Neural progenitor cell (in vitro differentiated cells): ENCODE measurements around the gene PYCR2. TPM values are rescaled to one million over a fixed set of nuclear protein-coding genes. Genes with fewer than 3 reads are reported as not detected.
"Not testable (repeated sequence)": the region's sequence is repeated elsewhere in the genome, so short reads cannot be mapped to it uniquely, and the experiment has no call there.

Experiments
- DNase-seq: peaks from one replicate; pipeline ENCODE4 v3.0.0-alpha.2; 2016; ENCODE audit warnings: low spot score
- H2AFZ ChIP-seq: fragments of 200-600 bp; sonication (generic); replicated peaks from 2 replicates; pipeline ENCODE4 v1.6.1; 2016; ENCODE audit warnings: antibody characterized with exemption
- H3F3A ChIP-seq: fragments of 200-600 bp; sonication (generic); 2 replicates; pipeline ENCODE4 v1.6.1; 2016; ENCODE audit warnings: antibody characterized with exemption, low read depth
- H3K27ac ChIP-seq: fragments of 200-600 bp; sonication (generic); 2 replicates; pipeline ENCODE4 v1.5.1; 2016; ENCODE audit warnings: mild to moderate bottlenecking
- H3K27me3 ChIP-seq: fragments of 200-600 bp; sonication (generic); 2 replicates; pipeline ENCODE4 v1.6.1; 2016; ENCODE audit warnings: mild to moderate bottlenecking, moderate library complexity
- H3K36me3 ChIP-seq: fragments of 200-600 bp; sonication (generic); 2 replicates; pipeline ENCODE4 v1.5.1; 2016
- H3K4me1 ChIP-seq: fragments of 200-600 bp; sonication (generic); 2 replicates; pipeline ENCODE4 v1.6.1; 2016; ENCODE audit warnings: mixed run types
- H3K4me2 ChIP-seq: fragments of 200-600 bp; sonication (generic); 2 replicates; pipeline ENCODE4 v1.6.1; 2016
- H3K4me3 ChIP-seq: fragments of 200-600 bp; sonication (generic); 2 replicates; pipeline ENCODE4 v1.5.1; 2016
- H3K79me2 ChIP-seq: fragments of 200-600 bp; sonication (generic); 2 replicates; pipeline ENCODE4 v1.6.1; 2016; ENCODE audit warnings: low read depth
- H3K9ac ChIP-seq: fragments of 200-600 bp; sonication (generic); 2 replicates; pipeline ENCODE4 v1.6.1; 2016
- H3K9me3 ChIP-seq: fragments of 200-600 bp; sonication (generic); 2 replicates; pipeline ENCODE4 v1.5.1; 2016; ENCODE audit warnings: low read depth
- H4K20me1 ChIP-seq: fragments of 200-600 bp; sonication (generic); 2 replicates; pipeline ENCODE4 v1.6.1; 2016; ENCODE audit warnings: low read depth
- H3K27ac Mint-ChIP-seq: 3 replicates; pipeline ENCODE4 v1.8.0; 2021; ENCODE audit warnings: mixed read lengths
- H3K27me3 Mint-ChIP-seq: 2 replicates; pipeline ENCODE4 v1.8.0; 2022; ENCODE audit warnings: low read depth, mild to moderate bottlenecking, inconsistent platforms, moderate library complexity, mixed read lengths; ENCODE audit not compliant: insufficient read depth
- H3K36me3 Mint-ChIP-seq: 3 replicates; pipeline ENCODE4 v1.8.0; 2021; ENCODE audit warnings: mixed read lengths
- H3K4me1 Mint-ChIP-seq: 3 replicates; pipeline ENCODE4 v1.8.0; 2021; ENCODE audit warnings: mixed read lengths
- H3K4me3 Mint-ChIP-seq: 3 replicates; pipeline ENCODE4 v1.8.0; 2021; ENCODE audit warnings: mild to moderate bottlenecking, moderate library complexity, mixed read lengths
- H3K9me3 Mint-ChIP-seq: 3 replicates; pipeline ENCODE4 v1.8.0; 2020; ENCODE audit warnings: mixed read lengths
- CTCF ChIP-seq: fragments of 200-600 bp; sonication (generic); IDR thresholded peaks from 2 replicates; pipeline ENCODE4 v1.5.1; 2017; ENCODE audit warnings: antibody characterized with exemption, mild to moderate bottlenecking
- EZH2 ChIP-seq: fragments of 200-600 bp; sonication (generic); IDR thresholded peaks from 2 replicates; pipeline ENCODE4 v1.6.1; 2017; ENCODE audit warnings: antibody characterized with exemption, mild to moderate bottlenecking, moderate library complexity
- EZH2phosphoT487 ChIP-seq: fragments of 200-600 bp; sonication (generic); IDR thresholded peaks from 2 replicates; pipeline ENCODE4 v1.6.1; 2017; ENCODE audit warnings: antibody characterized with exemption
- total RNA-seq: library from RNA; depleted of rRNA; stranded (reverse); fragments of >200 nt; gene quantifications from 2 replicates; pipeline ENCODE4 v1.2.3, GENCODE V29; 2015; ENCODE audit warnings: low replicate concordance

PYCR2 gene
- total RNA-seq, 1 donor from 2014 or later, result 23.8 TPM

DNA sequence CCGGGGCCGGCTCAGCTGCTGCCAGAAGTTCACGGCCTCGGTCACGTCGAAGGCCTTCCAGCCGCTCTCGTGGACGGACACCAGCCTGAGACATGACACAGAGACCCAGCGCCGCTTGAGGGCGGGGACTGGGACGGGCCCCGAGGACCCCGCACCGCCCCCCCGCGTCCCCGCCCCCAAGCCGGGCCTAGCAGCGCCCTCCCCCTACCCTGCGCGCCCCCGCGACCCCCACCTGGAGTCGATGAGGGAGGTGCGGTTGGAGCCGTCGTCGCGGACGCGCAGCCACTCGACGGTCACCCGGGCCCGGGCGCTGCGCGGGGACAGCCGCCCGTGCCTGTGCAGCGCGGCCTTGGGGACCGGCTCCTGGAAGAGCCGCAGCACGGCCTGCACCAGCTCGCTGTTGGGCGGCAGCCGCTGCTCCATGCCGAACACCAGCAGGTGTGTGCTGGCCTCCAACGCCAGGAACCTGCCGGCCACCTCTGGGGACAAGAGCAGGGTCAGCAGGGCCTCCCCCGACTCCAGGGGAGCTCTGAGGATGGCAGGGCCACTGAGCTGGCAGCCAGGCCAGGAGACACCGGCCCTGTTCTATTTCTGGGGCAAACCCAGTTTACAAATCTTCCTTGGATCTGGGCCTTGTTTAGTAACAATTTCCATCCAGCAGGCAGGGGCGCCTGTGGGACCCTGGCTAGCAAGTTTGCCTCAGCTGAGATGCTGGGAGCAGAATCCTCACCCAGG is 36.3 kb downstream of the PYCR2 start:
- TF ChIP-seq EZH2phosphoT487, result peak; percentile 44
- TF ChIP-seq EZH2, result peak; percentile 21
- Histone ChIP-seq H3K4me3 (peak overlapping the region; percentile 25), H2AFZ (peak overlapping the region; percentile 34), H3F3A (peaks cover 18% of the 10 kb centered on the region), H3K27me3 (peaks cover 74% of the 10 kb centered on the region), H3K4me2 (peak overlapping the region; percentile 69)
- H3K36me3 ChIP-seq, H3K27ac Mint-ChIP-seq, H3K4me1 ChIP-seq, H3K9ac ChIP-seq, H3K9me3 ChIP-seq, H3K4me3 Mint-ChIP-seq, H3K27ac ChIP-seq, H3K79me2 ChIP-seq, H4K20me1 ChIP-seq, H3K9me3 Mint-ChIP-seq, H3K36me3 Mint-ChIP-seq: not testable (repeated sequence)
- DNase-seq, result peak; percentile 53
- Mint-ChIP-seq H3K27me3 (peaks cover 13% of the 10 kb centered on the region), H3K4me1 (peaks cover 16% of the 10 kb centered on the region)

GRCh38 chr1:225887030-225887314 is 37.1 kb downstream of the PYCR2 start:
- no peak overlapping the region for H3K27ac ChIP-seq
- Mint-ChIP-seq H3K4me3 (no peak overlapping the region), H3K27ac (no peak overlapping the region)

GRCh38 chr1:225886159-225887029 is 37.7 kb downstream of the PYCR2 start:
- Histone ChIP-seq H3F3A (peaks cover 25% of the 10 kb centered on the region), H3K27ac (no peak overlapping the region), H3K4me2 (no peak overlapping the region), H3K4me3 (no peak overlapping the region), H3K36me3 (no peaks in the 10 kb centered on the region), H3K27me3 (peaks cover 86% of the 10 kb centered on the region), H3K9me3 (no peaks in the 10 kb centered on the region), H3K79me2 (no peaks in the 10 kb centered on the region), H2AFZ (no peak overlapping the region), H3K9ac (no peak overlapping the region), H3K4me1 (peaks cover 2% of the 10 kb centered on the region), H4K20me1 (no peaks in the 10 kb centered on the region)
- H3K27ac Mint-ChIP-seq, result no peak overlapping the region
- H3K4me3 Mint-ChIP-seq, result no peak overlapping the region
- peaks cover 13% of the 10 kb centered on the region for H3K27me3 Mint-ChIP-seq
- DNase-seq, result no peak
- H3K9me3 Mint-ChIP-seq, result no peaks in the 10 kb centered on the region
- peaks cover 16% of the 10 kb centered on the region for H3K4me1 Mint-ChIP-seq
- TF ChIP-seq CTCF (no peak), EZH2phosphoT487 (no peak), EZH2 (no peak)
- no peaks in the 10 kb centered on the region for H3K36me3 Mint-ChIP-seq

More at GRCh38 chr1:225887030-225887314, 37.1 kb downstream of the PYCR2 start:
- TF ChIP-seq CTCF, result no peak
- TF ChIP-seq EZH2, result no peak
- TF ChIP-seq EZH2phosphoT487, result no peak
- Histone ChIP-seq H3K9me3 (no peaks in the 10 kb centered on the region), H2AFZ (no peak overlapping the region), H3K4me2 (no peak overlapping the region), H3K79me2 (no peaks in the 10 kb centered on the region), H3K36me3 (no peaks in the 10 kb centered on the region), H3F3A (peaks cover 20% of the 10 kb centered on the region), H3K4me3 (no peak overlapping the region), H3K27me3 (peaks cover 80% of the 10 kb centered on the region), H3K9ac (no peak overlapping the region), H3K4me1 (no peaks in the 10 kb centered on the region), H4K20me1 (no peaks in the 10 kb centered on the region)
- no peaks in the 10 kb centered on the region for H3K36me3 Mint-ChIP-seq
- H3K4me1 Mint-ChIP-seq, result peaks cover 16% of the 10 kb centered on the region
- H3K27me3 Mint-ChIP-seq, result peaks cover 13% of the 10 kb centered on the region
- DNase-seq, result no peak
- no peaks in the 10 kb centered on the region for H3K9me3 Mint-ChIP-seq
